ENCODE data around the gene ZFAND6. TPM values are rescaled to one million over a fixed set of nuclear protein-coding genes. Genes with fewer than 3 reads are reported as not detected.

Gene ZFAND6
- polyA plus RNA-seq, 3 donors, result 41.6 to 106 (median 99.6) TPM

DNA sequence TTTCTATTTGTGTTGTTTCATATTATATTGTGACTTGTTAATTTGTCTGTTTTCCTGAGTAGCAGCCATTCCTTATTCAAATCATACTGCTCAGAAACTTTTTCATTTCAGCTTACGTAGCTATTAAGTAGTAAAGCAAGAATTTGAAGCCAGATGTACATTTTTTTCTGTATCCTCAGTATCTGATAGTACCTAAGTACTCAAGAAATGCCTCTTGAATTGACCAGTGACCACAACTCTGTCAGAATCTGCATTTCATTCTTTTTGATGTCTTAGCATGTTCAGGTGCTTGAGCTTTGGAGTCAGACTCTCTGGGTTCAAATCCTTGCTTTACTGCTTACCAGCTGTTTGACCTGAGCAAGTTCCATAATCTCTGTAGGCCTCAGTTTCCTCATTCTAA lies 30.6 kb downstream of the ZFAND6 start:
- no peak overlapping the region for H3K4me2 ChIP-seq (replicated peaks; ENCODE audit: extremely low read depth, low read length, poor library complexity, severe bottlenecking)
- Mint-ChIP-seq H3K4me3 (no peak overlapping the region), H3K9me3 (no peaks in the 10 kb centered on the region), H3K36me3 (peaks cover 12 to 27% of the 10 kb centered on the region in 2 donors), H3K27me3 (ENCODE audit: low read depth in 3 of 3) (no peaks in the 10 kb centered on the region), H3K4me1 (peaks cover 4% of the 10 kb centered on the region), H3K27ac (no peak overlapping the region)
- peaks cover 5 to 12% of the 10 kb centered on the region in 2 donors for H3K36me3 ChIP-seq (replicated peaks in 1 of 2; ENCODE audit: control insufficient read depth in 1 of 2, insufficient read depth in 2 of 2, low read length in 2 of 2)
- TF ChIP-seq, protein P1, sequence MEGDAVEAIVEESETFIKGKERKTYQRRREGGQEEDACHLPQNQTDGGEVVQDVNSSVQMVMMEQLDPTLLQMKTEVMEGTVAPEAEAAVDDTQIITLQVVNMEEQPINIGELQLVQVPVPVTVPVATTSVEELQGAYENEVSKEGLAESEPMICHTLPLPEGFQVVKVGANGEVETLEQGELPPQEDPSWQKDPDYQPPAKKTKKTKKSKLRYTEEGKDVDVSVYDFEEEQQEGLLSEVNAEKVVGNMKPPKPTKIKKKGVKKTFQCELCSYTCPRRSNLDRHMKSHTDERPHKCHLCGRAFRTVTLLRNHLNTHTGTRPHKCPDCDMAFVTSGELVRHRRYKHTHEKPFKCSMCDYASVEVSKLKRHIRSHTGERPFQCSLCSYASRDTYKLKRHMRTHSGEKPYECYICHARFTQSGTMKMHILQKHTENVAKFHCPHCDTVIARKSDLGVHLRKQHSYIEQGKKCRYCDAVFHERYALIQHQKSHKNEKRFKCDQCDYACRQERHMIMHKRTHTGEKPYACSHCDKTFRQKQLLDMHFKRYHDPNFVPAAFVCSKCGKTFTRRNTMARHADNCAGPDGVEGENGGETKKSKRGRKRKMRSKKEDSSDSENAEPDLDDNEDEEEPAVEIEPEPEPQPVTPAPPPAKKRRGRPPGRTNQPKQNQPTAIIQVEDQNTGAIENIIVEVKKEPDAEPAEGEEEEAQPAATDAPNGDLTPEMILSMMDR (IDR thresholded peaks at IDR 0.05), result no peak
- no peak overlapping the region for H3K4me3 ChIP-seq (replicated peaks in 1 of 3; ENCODE audit: low read depth in 2 of 3, low read length in 3 of 3)
- no peak overlapping the region for H3K27ac ChIP-seq (ENCODE audit: low read depth in 1 of 2, low read length in 2 of 2)
- WGBS (ENCODE audit: insufficient coverage), result no CpG with 5 or more reads among the region's 1 CpG
- intact Hi-C loops (cut with micrococcal nuclease), result no loop called here
- H2AFZ ChIP-seq (ENCODE audit: insufficient read depth, low read depth, low read length, poor library complexity, severe bottlenecking), result no peak overlapping the region
- no peak for DNase-seq
- no peaks in the 10 kb centered on the region for H3K4me1 ChIP-seq (ENCODE audit: control insufficient read depth in 1 of 2, insufficient read depth in 2 of 2, low read length in 2 of 2)
- no peak overlapping the region for H3K9ac ChIP-seq (ENCODE audit: insufficient read depth, low read length, poor library complexity, severe bottlenecking)
- peaks cover 88% of the 10 kb centered on the region for H3K79me2 ChIP-seq (ENCODE audit: insufficient read depth, low read length)
- H4K20me1 ChIP-seq (ENCODE audit: insufficient read depth, low read length), result peaks cover 99% of the 10 kb centered on the region
- no peaks in the 10 kb centered on the region for H3K27me3 ChIP-seq (ENCODE audit: control insufficient read depth in 2 of 2, insufficient read depth in 2 of 2, low read length in 2 of 2)
- H3K9me3 ChIP-seq (replicated peaks in 1 of 2; ENCODE audit: control insufficient read depth in 1 of 2, insufficient read depth in 1 of 2, low read length in 2 of 2), result no peaks in the 10 kb centered on the region

DNA sequence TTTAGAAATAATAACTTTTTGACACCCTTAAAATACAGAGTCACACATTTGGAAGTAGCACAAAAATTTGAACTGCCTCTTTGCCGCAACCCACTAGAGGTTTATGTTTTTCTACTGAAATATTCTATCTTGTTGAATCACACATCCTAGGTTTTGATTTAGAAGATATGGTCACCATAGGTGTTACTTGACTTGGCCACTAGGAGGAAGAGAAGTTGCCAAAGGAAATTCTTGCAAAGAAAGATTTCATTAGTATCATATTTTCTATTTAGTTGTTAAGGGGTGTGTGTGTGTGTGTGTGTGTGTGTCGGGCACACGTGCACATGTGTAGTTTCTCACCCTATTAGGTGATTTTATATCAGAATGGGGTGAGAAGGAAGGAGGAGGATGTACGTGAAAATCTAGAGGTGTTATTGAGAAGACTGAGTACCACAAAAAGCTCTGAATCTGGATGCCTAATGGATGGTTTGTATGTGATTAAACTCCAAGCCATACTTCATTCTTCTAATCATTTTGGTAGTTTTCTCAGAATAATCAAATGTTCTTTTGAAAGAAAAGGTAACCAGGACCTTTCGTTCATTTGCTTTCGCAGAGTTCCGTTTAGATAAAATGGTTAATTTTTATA lies 31.5 kb downstream of the ZFAND6 start:
- Mint-ChIP-seq H3K9me3 (no peaks in the 10 kb centered on the region), H3K4me1 (peaks cover 2% of the 10 kb centered on the region), H3K27ac (peak overlapping the region in 1 of 7 donors; percentile 51), H3K4me3 (no peak overlapping the region), H3K27me3 (ENCODE audit: low read depth in 3 of 3) (no peaks in the 10 kb centered on the region), H3K36me3 (peaks cover 11 to 25% of the 10 kb centered on the region in 2 donors)
- Histone ChIP-seq H2AFZ (ENCODE audit: insufficient read depth, low read depth, low read length, poor library complexity, severe bottlenecking) (no peak overlapping the region), H3K4me3 (replicated peaks in 1 of 3; ENCODE audit: low read depth in 2 of 3, low read length in 3 of 3) (no peak overlapping the region), H3K4me1 (ENCODE audit: control insufficient read depth in 1 of 2, insufficient read depth in 2 of 2, low read length in 2 of 2) (no peaks in the 10 kb centered on the region), H3K4me2 (replicated peaks; ENCODE audit: extremely low read depth, low read length, poor library complexity, severe bottlenecking) (no peak overlapping the region), H3K9me3 (replicated peaks in 1 of 2; ENCODE audit: control insufficient read depth in 1 of 2, insufficient read depth in 1 of 2, low read length in 2 of 2) (no peaks in the 10 kb centered on the region), H3K27ac (ENCODE audit: low read depth in 1 of 2, low read length in 2 of 2) (no peak overlapping the region), H4K20me1 (ENCODE audit: insufficient read depth, low read length) (peaks cover 99% of the 10 kb centered on the region), H3K79me2 (ENCODE audit: insufficient read depth, low read length) (peaks cover 87% of the 10 kb centered on the region), H3K27me3 (ENCODE audit: control insufficient read depth in 2 of 2, insufficient read depth in 2 of 2, low read length in 2 of 2) (no peaks in the 10 kb centered on the region), H3K36me3 (replicated peaks in 1 of 2; ENCODE audit: control insufficient read depth in 1 of 2, insufficient read depth in 2 of 2, low read length in 2 of 2) (peaks cover 2 to 12% of the 10 kb centered on the region in 2 donors), H3K9ac (ENCODE audit: insufficient read depth, low read length, poor library complexity, severe bottlenecking) (no peak overlapping the region)
- no peak for DNase-seq
- WGBS (ENCODE audit: insufficient coverage), result no CpG with 5 or more reads among the region's 7 CpGs
- intact Hi-C loops (cut with micrococcal nuclease), result no loop called here
- TF ChIP-seq, protein P1 (IDR thresholded peaks at IDR 0.05), result peak; percentile 65

Data from CD14-positive monocyte (primary cell).